Right lobe of liver (tissue), 4 donors: ENCODE measurements around the gene OLFML2B.

ENCODE experiments used
- POLR2A ChIP-seq: fragments of 450-650 bp; IDR thresholded peaks from one replicate; pipeline ENCODE4 v1.6.1; 2017; ENCODE audit warnings: antibody characterized with exemption, mild to moderate bottlenecking
- TF ChIP-seq, protein P1 (sequence below), 4 donors: fragments of 200-600 bp in 3 of 4; fragments of 450-650 bp in 1 of 4; IDR thresholded peaks; one replicate each; pipeline versions ENCODE4 v1.5.1 to v1.8.0; 2016 to 2022; ENCODE audit warnings: antibody characterized with exemption in 4 of 4, mild to moderate bottlenecking in 2 of 4
- donor health status: DM: no; HTN: no; CAD: no.
- donor health status: DM: no; HTN: no; CAD: no.
- donor health status: DM: no; HTN: yes; CAD: no.

DNA sequence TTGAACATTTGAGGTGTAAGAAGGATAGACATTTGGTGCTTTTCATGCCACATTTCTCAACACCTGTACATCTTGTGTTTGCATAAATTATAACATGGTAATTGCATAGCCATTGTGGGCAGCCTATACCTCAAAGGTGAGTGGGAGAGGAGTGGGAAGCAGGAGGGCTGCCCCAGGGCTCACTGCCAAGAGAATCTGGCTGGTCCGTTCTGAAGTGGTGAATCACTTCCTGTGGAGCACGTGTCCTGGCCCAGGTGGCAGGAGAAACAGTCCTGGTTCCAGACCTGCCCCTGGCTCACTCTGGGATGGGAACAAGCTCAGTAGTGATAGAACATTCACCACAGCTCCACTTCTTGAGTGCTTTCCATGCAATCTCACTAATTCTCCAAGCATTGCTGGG lies 11.6 kb upstream of the OLFML2B start:
- TF ChIP-seq POLR2A = no peak
- TF ChIP-seq, protein P1, sequence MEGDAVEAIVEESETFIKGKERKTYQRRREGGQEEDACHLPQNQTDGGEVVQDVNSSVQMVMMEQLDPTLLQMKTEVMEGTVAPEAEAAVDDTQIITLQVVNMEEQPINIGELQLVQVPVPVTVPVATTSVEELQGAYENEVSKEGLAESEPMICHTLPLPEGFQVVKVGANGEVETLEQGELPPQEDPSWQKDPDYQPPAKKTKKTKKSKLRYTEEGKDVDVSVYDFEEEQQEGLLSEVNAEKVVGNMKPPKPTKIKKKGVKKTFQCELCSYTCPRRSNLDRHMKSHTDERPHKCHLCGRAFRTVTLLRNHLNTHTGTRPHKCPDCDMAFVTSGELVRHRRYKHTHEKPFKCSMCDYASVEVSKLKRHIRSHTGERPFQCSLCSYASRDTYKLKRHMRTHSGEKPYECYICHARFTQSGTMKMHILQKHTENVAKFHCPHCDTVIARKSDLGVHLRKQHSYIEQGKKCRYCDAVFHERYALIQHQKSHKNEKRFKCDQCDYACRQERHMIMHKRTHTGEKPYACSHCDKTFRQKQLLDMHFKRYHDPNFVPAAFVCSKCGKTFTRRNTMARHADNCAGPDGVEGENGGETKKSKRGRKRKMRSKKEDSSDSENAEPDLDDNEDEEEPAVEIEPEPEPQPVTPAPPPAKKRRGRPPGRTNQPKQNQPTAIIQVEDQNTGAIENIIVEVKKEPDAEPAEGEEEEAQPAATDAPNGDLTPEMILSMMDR (IDR thresholded peaks at IDR 0.05) = no peak
